AG04450 (cell line): ENCODE measurements around the gene GFAP. TPM values are rescaled to one million over a fixed set of nuclear protein-coding genes. Genes with fewer than 3 reads are reported as not detected.

Experiments
- CTCF ChIA-PET: fragments of 300-600, 350-600 bp; formaldehyde crosslinking; extraction: SDS; loops from one replicate; lab custom pipeline; 2022; ENCODE audit warnings: antibody characterized with exemption, inconsistent platforms; lab: Charles Lee
- POLR2A ChIA-PET: fragments of 350-600 bp; formaldehyde crosslinking; extraction: SDS; loops from one replicate; lab custom pipeline; 2021; ENCODE audit warnings: antibody characterized with exemption, inconsistent platforms; lab: Yijun Ruan, JAX
- DNase-seq: peaks from one replicate; pipeline ENCODE4 v3.0.0-alpha.2; 2011; ENCODE audit warnings: low read depth, low spot score
- H3K27ac ChIP-seq: one replicate; pipeline ENCODE4 v1.5.1; 2012; ENCODE audit warnings: low read depth, low read length, control low read depth
- H3K27me3 ChIP-seq: one replicate; pipeline ENCODE4 v1.6.0; 2012; ENCODE audit warnings: low read length; ENCODE audit not compliant: control insufficient read depth, insufficient read depth
- H3K4me3 ChIP-seq: 2 replicates; pipeline ENCODE4 v1.5.1; 2011; ENCODE audit warnings: mild to moderate bottlenecking, low read depth, low read length, control low read depth
- H3K9me3 ChIP-seq: 2 replicates; pipeline ENCODE4 v1.5.1; 2012; ENCODE audit warnings: low read length; ENCODE audit not compliant: control insufficient read depth, insufficient read depth
- CTCF ChIP-seq: IDR thresholded peaks from 2 replicates; pipeline ENCODE4 v1.5.1; 2011; ENCODE audit warnings: low read depth, low read length, control low read depth, inconsistent platforms
- polyA plus RNA-seq: library from polyadenylated mRNA; depleted of rRNA; stranded (reverse); fragments of >200 nt; gene quantifications from 2 replicates; pipeline ENCODE4 v1.2.3, GENCODE V29; 2011; rRNA removed
- small RNA-seq: library from RNA; depleted of rRNA; stranded (forward); fragments of <200 nt; gene quantifications from one replicate; pipeline ENCODE3, GENCODE V24; 2012; ENCODE audit warnings: low read depth; ENCODE audit not compliant: insufficient read length

The GFAP gene
- polyA plus RNA-seq, 1 experiment: 0.40 TPM

DNA sequence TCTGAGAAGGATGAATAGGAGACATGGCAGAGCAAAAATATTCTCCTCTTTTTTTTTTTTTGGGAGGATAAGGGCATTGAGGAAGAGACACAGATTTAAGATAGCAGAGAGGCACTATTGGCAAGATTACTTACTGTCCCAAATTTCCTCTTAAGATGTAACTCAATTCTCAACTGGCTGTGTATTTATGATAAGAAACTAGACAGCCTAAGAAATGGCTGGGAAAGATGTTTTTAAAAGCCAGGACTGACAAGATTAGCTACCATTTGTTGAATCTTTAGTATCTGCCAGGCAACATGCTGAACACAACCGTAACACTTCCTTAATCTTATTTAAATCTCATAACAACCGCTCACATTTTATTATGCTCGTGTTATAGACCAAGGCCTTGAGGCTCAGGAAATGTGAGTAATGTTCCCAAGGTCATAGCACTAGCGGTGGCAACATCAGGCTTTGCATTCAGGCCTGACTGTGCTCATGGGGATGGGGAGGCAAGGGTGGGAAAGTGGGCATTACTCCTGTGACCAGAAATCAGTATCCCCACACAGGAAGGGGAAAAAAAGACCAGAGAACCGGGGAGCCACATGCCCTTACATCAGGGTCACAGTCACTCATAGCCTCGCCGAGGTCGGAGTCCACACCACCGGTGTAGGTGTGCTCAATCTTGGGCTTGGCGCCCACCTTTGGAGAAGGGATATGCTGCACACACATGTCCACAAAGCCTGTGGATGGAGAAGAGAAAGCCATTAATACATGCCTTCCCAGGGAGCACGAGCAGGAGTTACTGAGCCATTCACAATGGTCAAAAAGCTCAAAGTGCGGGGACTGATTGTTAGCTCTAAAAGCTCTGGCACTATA lies 52.0 kb downstream of the GFAP start:
- Histone ChIP-seq H3K9me3 (no peaks in the 10 kb centered on the region), H3K27ac (no peak overlapping the region), H3K4me3 (no peak overlapping the region), H3K27me3 (no peaks in the 10 kb centered on the region)
- CTCF ChIA-PET: interaction anchor here (1.4 to 10.1 kb wide), 9 partner anchors 15 to 91 kb away, joined by 3 to 136 read pairs (median 7); no protein-coding TSS in a partner anchor
- POLR2A ChIA-PET: interaction anchor here (0.6 to 0.7 kb wide), 2 partner anchors 24 to 25 kb away, joined by 5 read pairs; no protein-coding TSS in a partner anchor
- no peak for TF ChIP-seq CTCF
- no peak for DNase-seq

GRCh38 chr17:44862278-44862914 lies 52.9 kb downstream of the GFAP start:
- TF ChIP-seq CTCF: no peak
- ChIA-PET CTCF (interaction anchor here (1.2 to 10.1 kb wide), 4 partner anchors 17 to 88 kb away, joined by 4 to 136 read pairs (median 64); no protein-coding TSS in a partner anchor), POLR2A (interaction anchor here (0.6 kb wide), 1 partner anchor 23 kb away, joined by 5 read pairs; no protein-coding TSS in a partner anchor)
- H3K9me3 ChIP-seq: no peaks in the 10 kb centered on the region
- no peak for DNase-seq
- no peaks in the 10 kb centered on the region for H3K27me3 ChIP-seq
- H3K27ac ChIP-seq: peak overlapping the region; percentile 11
- H3K4me3 ChIP-seq: no peak overlapping the region

GRCh38 chr17:44859701-44860100 lies 55.6 kb downstream of the GFAP start:
- H3K27me3 ChIP-seq: no peaks in the 10 kb centered on the region
- no peaks in the 10 kb centered on the region for H3K9me3 ChIP-seq
- TF ChIP-seq CTCF: no peak
- ChIA-PET POLR2A (no interaction called here), CTCF (interaction anchor here (0.6 to 10.1 kb wide), 3 partner anchors 9 to 80 kb away, joined by 3 to 121 read pairs (median 3); no protein-coding TSS in a partner anchor)
- no peak overlapping the region for H3K27ac ChIP-seq
- H3K4me3 ChIP-seq: no peak overlapping the region
- DNase-seq: no peak

DNA sequence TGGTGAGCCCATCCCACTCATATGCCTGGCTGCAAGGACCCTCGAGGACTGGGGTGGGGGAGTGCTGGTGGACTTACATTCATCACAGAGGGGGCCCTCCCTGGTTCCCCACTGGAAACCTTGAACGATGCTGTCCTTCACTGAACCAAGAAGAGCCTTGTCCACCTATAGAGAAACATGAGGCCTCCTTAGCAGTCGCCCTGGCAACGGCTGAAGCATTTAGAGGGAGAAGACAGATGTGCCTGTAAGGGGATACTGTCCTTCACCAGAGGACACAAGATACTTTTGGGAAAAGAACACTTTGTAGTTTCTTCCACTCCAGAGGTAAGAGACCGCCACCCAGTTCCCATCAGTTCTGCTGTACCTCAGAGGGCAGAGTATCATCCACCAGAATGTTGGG lies 61.1 kb downstream of the GFAP start:
- ChIA-PET CTCF (interaction anchor here (1.8 kb wide), 1 partner anchor 11 kb away, joined by 4 read pairs; no protein-coding TSS in a partner anchor), POLR2A (interaction anchor here (0.6 kb wide), 1 partner anchor 105 kb away, joined by 3 read pairs; no protein-coding TSS in a partner anchor)
- TF ChIP-seq CTCF: no peak
- H3K4me3 ChIP-seq: no peak overlapping the region
- no peaks in the 10 kb centered on the region for H3K27me3 ChIP-seq
- no peak for DNase-seq
- peaks cover 4% of the 10 kb centered on the region; the same call in 1 of the 2 replicates for H3K9me3 ChIP-seq
- no peak overlapping the region for H3K27ac ChIP-seq

Small RNA genes within 50 kb of the gene (small RNA-seq; reads per million reads assigned to genes)
- not detected for gene CCDC103
- gene MIR6783: 1.3 reads per million
- gene RN7SL405P: not detected

Other genes starting within 250 kb of the GFAP start
- gene CCDC43, start 225.7 kb downstream of the GFAP start, polyA plus RNA-seq: 13.4 and 18.0 TPM in 2 replicates
- gene DBF4B, start 206.8 kb downstream of the GFAP start, polyA plus RNA-seq: 2.6 and 3.0 TPM in 2 replicates
- gene ADAM11, start 156.5 kb downstream of the GFAP start, polyA plus RNA-seq: 0.29 and 0.37 TPM in 2 replicates
- 20.6 and 22.1 TPM in 2 replicates for gene GJC1, start 85.2 kb downstream of the GFAP start, polyA plus RNA-seq
- gene HIGD1B, start 67.6 kb downstream of the GFAP start, polyA plus RNA-seq: not detected in 2 replicates
- gene EFTUD2, start 16.1 kb downstream of the GFAP start, polyA plus RNA-seq: 123 and 147 TPM in 2 replicates
- 2.4 and 2.6 TPM in 2 replicates for gene KIF18B, start 32.3 kb upstream of the GFAP start, polyA plus RNA-seq
- 1.9 and 2.2 TPM in 2 replicates for gene C1QL1, start 52.8 kb upstream of the GFAP start, polyA plus RNA-seq
- 21.8 and 29.1 TPM in 2 replicates for gene DCAKD, start 136.1 kb upstream of the GFAP start, polyA plus RNA-seq
- 60.6 and 63.6 TPM in 2 replicates for gene NMT1, start 145.8 kb upstream of the GFAP start, polyA plus RNA-seq
- gene PLCD3, start 217.0 kb upstream of the GFAP start, polyA plus RNA-seq: 28.2 and 42.3 TPM in 2 replicates
- gene ACBD4, start 220.2 kb upstream of the GFAP start, polyA plus RNA-seq: 4.0 and 4.7 TPM in 2 replicates
- 12.4 and 13.2 TPM in 2 replicates for gene HEXIM1, start 233.0 kb upstream of the GFAP start, polyA plus RNA-seq
- 4.2 and 4.5 TPM in 2 replicates for gene HEXIM2, start 246.4 kb upstream of the GFAP start, polyA plus RNA-seq